Neuronal stem cell (in vitro differentiated cells): Measurements from ENCODE around the gene TMEM132C.

ENCODE experiments used
- DNase-seq: peaks from one replicate; pipeline ENCODE4 v3.0.0-alpha.2; 2013; ENCODE audit warnings: low spot score
- H2AFZ ChIP-seq: one replicate; pipeline ENCODE4 v1.6.1; 2013; ENCODE audit warnings: mild to moderate bottlenecking, low read length, inconsistent platforms
- H2AK5ac ChIP-seq: 2 replicates; pipeline ENCODE4 v1.6.1; 2013; ENCODE audit warnings: low read depth, mild to moderate bottlenecking, inconsistent platforms, low read length, moderate library complexity, mixed read lengths
- H2BK120ac ChIP-seq: 2 replicates; pipeline ENCODE4 v1.6.1; 2013; ENCODE audit warnings: low read depth, mild to moderate bottlenecking, inconsistent platforms, low read length, moderate library complexity, mixed read lengths
- H2BK12ac ChIP-seq: one replicate; pipeline ENCODE4 v1.6.1; 2013; ENCODE audit warnings: low read length, inconsistent platforms
- H2BK15ac ChIP-seq: 2 replicates; pipeline ENCODE4 v1.6.1; 2013; ENCODE audit warnings: mild to moderate bottlenecking, low read length, inconsistent platforms, mixed read lengths
- H2BK5ac ChIP-seq: one replicate; pipeline ENCODE4 v1.6.1; 2013; ENCODE audit warnings: inconsistent platforms, mild to moderate bottlenecking, low read length, moderate library complexity
- H3K14ac ChIP-seq: one replicate; pipeline ENCODE4 v1.6.1; 2013; ENCODE audit warnings: low read length, inconsistent platforms
- H3K18ac ChIP-seq: 2 replicates; pipeline ENCODE4 v1.6.1; 2013; ENCODE audit warnings: low read length, inconsistent platforms
- H3K23ac ChIP-seq: 2 replicates; pipeline ENCODE4 v1.6.1; 2013; ENCODE audit warnings: low read depth, mild to moderate bottlenecking, mixed read lengths, low read length, inconsistent platforms; ENCODE audit not compliant: poor library complexity
- H3K27ac ChIP-seq: replicated peaks from 3 replicates; pipeline ENCODE4 v1.5.1; 2013; ENCODE audit warnings: low read length, inconsistent platforms
- H3K27me3 ChIP-seq, 3 experiments: 2 replicates each; pipeline ENCODE4 v1.6.1; 2013; ENCODE audit warnings: low read length in 3 of 3, mild to moderate bottlenecking in 2 of 3, inconsistent platforms in 1 of 3, low read depth in 1 of 3, mixed read lengths in 1 of 3, moderate library complexity in 1 of 3; ENCODE audit not compliant: control insufficient read depth in 3 of 3, insufficient read depth in 3 of 3
- H3K36me3 ChIP-seq, 2 donors: replicated peaks in 1 of 2; 2 replicates each; pipeline ENCODE4 v1.6.1; 2013; ENCODE audit warnings: low read length in 2 of 2; ENCODE audit not compliant: control insufficient read depth in 2 of 2, insufficient read depth in 2 of 2
- H3K4ac ChIP-seq: 2 replicates; pipeline ENCODE4 v1.6.1; 2013; ENCODE audit warnings: inconsistent platforms, mild to moderate bottlenecking, low read length, moderate library complexity
- H3K4me1 ChIP-seq, 2 donors: 1 replicate in 1 of 2; 2 replicates in 1 of 2; pipeline ENCODE4 v1.6.1; 2013; ENCODE audit warnings: low read length in 2 of 2, low read depth in 1 of 2; ENCODE audit not compliant: control insufficient read depth in 2 of 2, insufficient read depth in 1 of 2
- H3K4me2 ChIP-seq: one replicate; pipeline ENCODE4 v1.6.1; 2013; ENCODE audit warnings: mild to moderate bottlenecking, low read length, inconsistent platforms; ENCODE audit not compliant: insufficient read depth, poor library complexity, severe bottlenecking
- H3K4me3 ChIP-seq, 2 donors: 2 replicates each; pipeline ENCODE4 v1.5.1; 2013; ENCODE audit warnings: low read length in 2 of 2, mild to moderate bottlenecking in 2 of 2, inconsistent platforms in 1 of 2, moderate library complexity in 1 of 2
- H3K79me1 ChIP-seq: one replicate; pipeline ENCODE4 v1.6.1; 2013; ENCODE audit warnings: low read depth, mild to moderate bottlenecking, inconsistent platforms, low read length, moderate library complexity
- H3K9ac ChIP-seq: one replicate; pipeline ENCODE4 v1.6.1; 2013; ENCODE audit warnings: mild to moderate bottlenecking, low read depth, low read length, inconsistent platforms; ENCODE audit not compliant: poor library complexity
- H3K9me3 ChIP-seq, 2 donors: replicated peaks in 1 of 2; 2 replicates each; pipeline versions ENCODE3 to v1.6.1; 2013; ENCODE audit warnings: low read length in 2 of 2, mild to moderate bottlenecking in 2 of 2, inconsistent platforms in 1 of 2, low read depth in 1 of 2, mixed read lengths in 1 of 2, moderate library complexity in 1 of 2; ENCODE audit not compliant: control insufficient read depth in 2 of 2, insufficient read depth in 1 of 2
- H4K8ac ChIP-seq: one replicate; pipeline ENCODE4 v1.6.1; 2013; ENCODE audit warnings: low read depth, mild to moderate bottlenecking, inconsistent platforms, low read length, moderate library complexity
- H4K91ac ChIP-seq: one replicate; pipeline ENCODE4 v1.6.1; 2013; ENCODE audit warnings: low read length, low read depth, mild to moderate bottlenecking, inconsistent platforms; ENCODE audit not compliant: poor library complexity
- WGBS, 2 donors: extraction: QIAGEN DNeasy Blood & Tissue Kit; methylation state at CpG; one replicate each; pipeline ENCODE4 v1.1.7; 2013; ENCODE audit warnings: missing lambda C conversion rate in 2 of 2, mixed read lengths in 1 of 2; ENCODE audit not compliant: insufficient read length in 2 of 2, insufficient replicate concordance in 1 of 2; ENCODE audit errors: extremely low coverage in 2 of 2; 5-methylcytosine and 5-hydroxymethylcytosine counted together

Gene TMEM132C

GRCh38 chr12:128612150-128612850 is 345.3 kb downstream of the TMEM132C start:
- WGBS, 2 donors: no CpG with 5 or more reads among the region's 8 CpGs
- H3K27me3 ChIP-seq: no peaks in the 10 kb centered on the region
- H3K4me2 ChIP-seq: no peak overlapping the region
- H3K4me3 ChIP-seq: no peak overlapping the region
- no peak for DNase-seq
- no peak overlapping the region for H2AK5ac ChIP-seq
- H3K9ac ChIP-seq: no peak overlapping the region
- no peak overlapping the region for H3K14ac ChIP-seq
- peaks cover 0 to 13% of the 10 kb centered on the region in 2 donors for H3K36me3 ChIP-seq
- H3K27ac ChIP-seq: no peak overlapping the region
- no peak overlapping the region for H4K91ac ChIP-seq
- no peak overlapping the region for H2BK15ac ChIP-seq
- H2BK120ac ChIP-seq: no peak overlapping the region
- H3K9me3 ChIP-seq: peaks cover 0 to 10% of the 10 kb centered on the region in 2 donors
- H2BK5ac ChIP-seq: no peak overlapping the region
- no peak overlapping the region for H2BK12ac ChIP-seq
- H2AFZ ChIP-seq: no peak overlapping the region
- H3K79me1 ChIP-seq: no peaks in the 10 kb centered on the region
- no peak overlapping the region for H3K4ac ChIP-seq
- H3K18ac ChIP-seq: no peak overlapping the region
- H4K8ac ChIP-seq: no peak overlapping the region
- H3K23ac ChIP-seq: no peak overlapping the region
- H3K4me1 ChIP-seq: peaks cover 3 to 26% of the 10 kb centered on the region in 2 donors

GRCh38 chr12:128613837-128614590 is 347.0 kb downstream of the TMEM132C start:
- no peak overlapping the region for H2BK120ac ChIP-seq
- no peaks in the 10 kb centered on the region for H3K79me1 ChIP-seq
- H3K4me1 ChIP-seq: peaks cover 3 to 26% of the 10 kb centered on the region in 2 donors
- no peak overlapping the region for H4K91ac ChIP-seq
- no peak for DNase-seq
- H2BK15ac ChIP-seq: no peak overlapping the region
- H3K36me3 ChIP-seq: peaks cover 0 to 19% of the 10 kb centered on the region in 2 donors
- no peak overlapping the region for H3K18ac ChIP-seq
- no CpG with 5 or more reads among the region's 6 CpGs for WGBS, 2 donors
- no peaks in the 10 kb centered on the region for H3K27me3 ChIP-seq
- H2BK12ac ChIP-seq: no peak overlapping the region
- no peak overlapping the region for H3K4me3 ChIP-seq
- H3K23ac ChIP-seq: no peak overlapping the region
- no peak overlapping the region for H3K14ac ChIP-seq
- no peak overlapping the region for H3K4ac ChIP-seq
- H3K4me2 ChIP-seq: no peak overlapping the region
- no peak overlapping the region for H3K27ac ChIP-seq
- H2AK5ac ChIP-seq: no peak overlapping the region
- no peak overlapping the region for H2BK5ac ChIP-seq
- peaks cover 0 to 10% of the 10 kb centered on the region in 2 donors for H3K9me3 ChIP-seq
- H3K9ac ChIP-seq: no peak overlapping the region
- H4K8ac ChIP-seq: no peak overlapping the region
- H2AFZ ChIP-seq: no peak overlapping the region

GRCh38 chr12:128617304-128617833 is 350.4 kb downstream of the TMEM132C start:
- Histone ChIP-seq H3K4me1 (peaks cover 1 to 8% of the 10 kb centered on the region in 2 donors), H2AFZ (no peak overlapping the region), H2BK120ac (no peak overlapping the region), H3K4me2 (no peak overlapping the region), H3K9ac (no peak overlapping the region), H4K8ac (no peak overlapping the region), H3K14ac (no peak overlapping the region), H2BK5ac (no peak overlapping the region), H3K36me3 (peaks cover 0 to 34% of the 10 kb centered on the region in 2 donors), H2BK12ac (no peak overlapping the region), H4K91ac (no peak overlapping the region), H3K23ac (no peak overlapping the region), H2AK5ac (no peak overlapping the region), H2BK15ac (no peak overlapping the region), H3K9me3 (peaks cover 0 to 10% of the 10 kb centered on the region in 2 donors), H3K4me3 (no peak overlapping the region), H3K79me1 (no peaks in the 10 kb centered on the region), H3K27me3 (no peaks in the 10 kb centered on the region), H3K18ac (no peak overlapping the region), H3K4ac (no peak overlapping the region), H3K27ac (no peak overlapping the region)
- no peak for DNase-seq
- WGBS, 2 donors: no CpG with 5 or more reads among the region's 2 CpGs

GRCh38 chr12:128619263-128619662 is 352.3 kb downstream of the TMEM132C start:
- Histone ChIP-seq H2BK5ac (no peak overlapping the region), H3K9ac (no peak overlapping the region), H2AFZ (no peak overlapping the region), H3K79me1 (no peaks in the 10 kb centered on the region), H2BK120ac (no peak overlapping the region), H3K14ac (no peak overlapping the region), H3K27ac (no peak overlapping the region), H3K36me3 (peaks cover 0 to 34% of the 10 kb centered on the region in 2 donors), H2BK12ac (no peak overlapping the region), H3K4me1 (no peaks in the 10 kb centered on the region), H4K91ac (no peak overlapping the region), H3K23ac (no peak overlapping the region), H3K27me3 (no peaks in the 10 kb centered on the region), H3K4me3 (no peak overlapping the region), H4K8ac (no peak overlapping the region), H2BK15ac (no peak overlapping the region), H3K18ac (no peak overlapping the region), H3K4me2 (no peak overlapping the region), H3K9me3 (peaks cover 0 to 10% of the 10 kb centered on the region in 2 donors), H2AK5ac (no peak overlapping the region), H3K4ac (no peak overlapping the region)
- no peak for DNase-seq
- WGBS, 2 donors: no CpG with 5 or more reads among the region's 8 CpGs
